T-helper 22 cell (primary cell): ENCODE data around the gene AMPH.

Source experiments
- DNase-seq: peaks from one replicate; pipeline ENCODE4 v3.0.0-alpha.2; 2020; ENCODE audit warnings: low read depth

AMPH gene

DNA sequence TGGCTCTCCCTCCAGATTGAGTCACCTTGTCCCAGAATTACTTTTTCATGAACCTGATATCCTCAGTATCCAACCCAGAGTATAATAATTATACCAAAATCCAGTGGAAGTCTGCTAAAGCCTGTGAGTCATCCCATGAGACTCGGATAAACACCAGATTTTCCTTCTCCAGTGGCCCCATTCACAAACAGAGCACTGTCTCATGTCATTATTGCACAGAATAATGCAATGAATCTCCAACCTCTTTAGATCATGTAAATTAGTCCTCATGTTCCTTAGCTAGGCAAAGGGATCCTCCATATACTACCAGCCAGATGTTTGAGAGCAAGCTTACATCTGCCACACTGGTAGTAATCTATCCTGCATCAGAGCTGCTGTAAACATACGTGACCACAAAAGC lies 89.0 kb downstream of the AMPH start:
- DNase-seq = no peak

DNA sequence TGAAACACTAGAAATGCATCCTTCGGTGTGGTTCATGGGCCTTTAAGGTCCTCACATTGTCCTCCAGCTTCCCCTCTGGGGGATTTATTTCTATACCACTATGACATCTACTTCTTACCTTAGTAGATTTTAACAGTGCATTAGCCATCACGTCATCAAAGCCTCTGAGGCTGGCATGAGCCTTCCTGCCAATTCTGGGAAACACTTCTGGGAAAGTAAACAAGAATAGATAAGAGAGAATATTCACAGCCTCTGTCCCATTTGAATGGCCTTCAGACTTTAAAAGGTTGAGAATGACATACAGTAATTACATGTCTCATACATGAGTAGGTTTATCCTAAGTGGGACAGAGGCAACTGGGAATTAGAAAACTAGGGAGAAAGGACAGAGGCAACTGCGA lies 89.7 kb downstream of the AMPH start:
- no peak for DNase-seq

DNA sequence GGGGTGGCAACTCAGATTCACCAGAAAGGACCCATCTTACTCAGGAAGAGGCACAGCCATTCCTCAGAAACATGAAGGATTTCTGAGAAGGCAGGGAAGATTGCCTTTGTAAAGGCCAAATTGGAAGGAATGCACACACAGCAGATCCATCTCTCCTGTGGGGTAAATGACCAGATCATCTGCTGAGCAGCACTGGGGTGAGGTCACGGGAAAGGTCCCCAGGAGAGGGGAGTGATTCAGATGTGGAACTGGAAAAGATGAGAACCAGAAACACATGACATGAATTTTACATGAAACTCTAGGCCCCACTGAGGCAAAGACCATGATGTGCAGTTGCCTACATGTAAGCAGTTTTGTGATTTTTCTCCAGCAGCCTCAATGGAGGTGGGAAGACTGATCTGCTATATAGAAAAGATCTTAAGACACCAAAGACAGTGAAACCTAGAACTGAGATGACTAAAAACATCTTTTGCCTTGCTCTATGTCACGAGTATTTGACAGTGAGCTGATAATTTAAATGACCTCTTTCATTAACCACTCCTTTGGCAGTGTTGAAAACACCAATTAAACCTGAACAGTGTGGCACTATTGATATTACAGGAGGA lies 91.6 kb downstream of the AMPH start:
- DNase-seq = no peak

DNA sequence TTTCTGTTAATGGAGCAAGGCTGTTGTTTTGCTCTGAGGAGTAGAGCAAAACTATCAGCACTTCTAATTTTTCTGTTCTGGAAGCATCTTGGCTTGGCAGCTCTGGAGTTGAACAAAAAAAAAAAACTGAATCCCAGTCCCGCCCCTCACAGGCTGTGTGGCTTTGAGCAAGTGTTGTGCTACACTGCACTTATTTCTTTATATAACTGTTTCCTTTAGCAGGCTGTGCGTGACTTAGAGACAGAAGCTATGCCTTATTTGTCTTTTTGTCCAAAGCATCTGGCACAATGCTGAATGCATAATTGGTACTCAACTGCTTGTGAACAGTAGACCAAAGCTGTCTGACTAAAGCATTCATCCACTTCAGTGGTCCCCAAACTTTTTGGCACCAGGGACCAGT lies 96.1 kb downstream of the AMPH start:
- no peak for DNase-seq

DNA sequence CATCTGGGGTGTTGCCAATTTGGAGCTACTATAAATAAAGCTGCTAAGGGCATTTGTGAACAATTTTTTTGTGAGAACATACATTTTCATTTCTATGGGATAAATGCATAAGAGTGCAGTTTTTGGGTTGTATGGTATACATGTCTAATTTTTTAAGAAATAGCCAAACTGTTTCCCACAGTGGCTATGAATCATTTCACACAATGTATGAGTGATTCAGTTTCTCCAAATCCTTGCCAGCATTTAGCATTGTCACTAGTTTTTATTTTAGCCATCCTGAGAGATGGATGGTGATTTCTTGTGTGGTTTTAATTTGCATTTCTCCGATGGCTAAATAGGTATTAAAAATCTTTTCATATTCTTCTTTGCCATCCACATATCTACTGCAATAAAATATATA lies 105.3 kb downstream of the AMPH start:
- no peak for DNase-seq

DNA sequence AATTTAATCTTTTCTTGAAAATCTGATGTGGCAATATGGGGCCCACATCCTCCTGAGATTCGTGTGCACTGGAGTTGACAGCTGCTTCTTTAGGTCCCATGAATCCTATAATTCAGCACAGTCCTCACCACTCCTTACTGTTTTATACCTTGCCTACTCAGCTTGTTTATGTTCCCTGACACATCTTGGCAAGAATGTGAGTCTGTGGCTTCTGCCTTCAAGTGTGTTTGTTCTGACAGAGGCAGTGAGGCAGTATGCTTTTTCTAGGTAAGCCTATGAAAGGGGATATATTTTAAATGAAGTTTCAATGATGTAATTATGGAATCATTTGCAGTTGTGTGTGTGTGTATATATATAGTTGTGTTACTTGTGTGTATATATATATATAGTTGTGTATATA lies 106.4 kb downstream of the AMPH start:
- no peak for DNase-seq

DNA sequence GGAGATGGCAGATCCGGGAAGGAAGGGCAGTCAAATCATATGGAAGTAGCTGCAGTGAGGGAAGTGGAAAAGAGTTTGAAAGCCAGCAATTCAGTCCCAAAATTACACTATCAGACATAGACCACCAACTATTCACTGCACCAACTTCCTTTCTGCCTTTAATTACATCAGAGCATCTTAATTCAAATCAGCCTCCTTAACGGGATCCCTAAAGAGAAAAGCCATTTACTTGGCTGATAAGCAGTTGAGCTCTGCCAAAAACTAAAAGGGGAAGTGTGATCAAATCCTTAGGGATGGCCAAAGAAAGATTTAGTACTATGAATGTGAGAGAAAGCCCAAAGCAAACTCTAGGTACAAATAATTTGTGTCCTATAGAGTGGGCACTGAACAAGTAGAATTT lies 110.4 kb downstream of the AMPH start:
- no peak for DNase-seq

DNA sequence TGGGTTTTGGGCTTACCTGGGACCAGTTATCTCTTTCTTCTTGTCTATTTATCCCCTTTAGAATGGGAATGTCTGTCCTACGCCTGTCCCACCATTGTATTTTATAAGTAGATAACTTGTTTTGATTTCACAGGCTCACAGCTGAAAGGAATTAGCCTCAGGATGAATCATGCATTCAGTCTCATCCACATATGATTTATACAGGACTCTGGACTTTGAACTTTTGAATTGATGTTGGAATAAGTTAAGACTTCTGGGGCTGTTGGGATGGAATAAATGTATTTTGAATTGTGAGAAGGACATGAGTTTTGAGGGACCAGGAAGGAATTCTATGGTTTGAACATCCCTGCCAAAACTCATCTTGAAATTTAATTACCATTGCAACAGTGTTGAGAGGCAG lies 112.6 kb downstream of the AMPH start:
- no peak for DNase-seq

DNA sequence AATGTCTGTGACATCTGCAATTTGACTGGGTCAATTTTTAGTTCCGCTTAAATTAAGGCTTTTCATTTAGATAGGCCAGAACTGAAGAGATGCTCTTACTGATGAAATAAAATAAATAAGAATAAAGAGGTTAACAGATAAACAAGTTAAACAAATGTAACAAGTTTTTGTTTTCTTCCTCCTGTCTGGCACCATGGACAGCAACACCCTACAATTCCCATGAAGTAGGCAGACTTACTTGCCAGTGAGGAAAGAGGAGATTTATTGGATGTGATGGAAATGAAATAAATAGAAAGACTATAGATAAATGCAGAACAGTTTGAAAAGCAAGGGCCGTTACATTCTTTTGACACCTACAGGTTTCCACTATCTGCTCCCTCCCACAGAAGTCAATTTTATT lies 118.5 kb downstream of the AMPH start:
- DNase-seq = no peak

DNA sequence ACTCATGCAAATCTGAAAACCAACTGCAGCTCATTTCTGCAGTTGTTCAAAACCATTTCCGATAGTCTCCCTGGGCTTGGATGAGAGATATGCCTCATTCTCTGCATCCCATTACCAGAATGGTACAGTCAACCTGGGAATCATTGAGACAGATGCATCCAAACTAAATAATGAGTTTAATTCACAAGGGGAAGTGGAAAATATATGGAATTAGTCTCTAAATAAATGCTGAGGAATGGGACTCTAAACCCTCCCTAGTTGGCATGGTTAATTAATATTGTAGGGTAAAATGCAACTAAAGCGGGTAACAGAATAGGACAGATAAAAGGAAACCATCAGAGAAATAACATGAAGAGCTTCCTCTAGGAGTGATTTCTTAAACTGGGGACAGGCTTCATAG lies 118.9 kb downstream of the AMPH start:
- DNase-seq = no peak

DNA sequence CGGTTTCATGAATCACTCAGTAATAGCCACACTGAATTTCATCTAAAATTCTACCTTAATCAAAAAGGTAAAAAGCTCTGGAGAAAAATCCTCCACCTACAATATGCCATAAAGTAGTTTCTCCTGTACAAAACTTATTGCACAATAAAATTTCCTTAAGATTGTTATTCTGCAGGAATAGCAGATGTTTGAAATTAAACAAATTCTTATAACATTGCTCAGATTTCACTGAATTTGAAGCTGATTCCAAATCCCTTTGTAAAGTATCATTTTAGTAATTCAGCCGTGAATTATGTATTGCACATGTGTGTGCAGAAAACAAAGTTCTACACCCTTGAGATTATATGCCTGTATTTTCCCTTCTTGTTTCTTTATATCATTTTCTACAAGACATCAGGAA lies 123.8 kb downstream of the AMPH start:
- DNase-seq = no peak

DNA sequence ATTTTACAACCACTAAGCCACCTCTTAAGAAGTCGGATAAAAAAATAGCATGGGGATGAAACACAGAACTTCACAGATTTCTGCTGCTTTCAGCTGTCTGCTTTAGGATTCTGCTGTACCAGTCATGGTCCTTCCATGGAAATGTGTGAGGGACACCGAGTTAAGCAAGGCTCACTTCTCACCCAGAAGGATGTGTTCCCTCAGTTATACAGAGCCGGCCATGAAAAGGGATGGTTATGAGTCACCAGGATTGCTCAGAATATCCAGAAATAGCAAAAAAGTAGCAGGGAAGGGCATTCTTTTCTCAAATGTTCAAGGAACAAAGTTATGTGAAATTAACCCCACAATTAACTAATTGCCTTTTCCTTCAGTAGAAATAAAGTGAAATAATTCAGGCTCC lies 124.4 kb downstream of the AMPH start:
- DNase-seq = no peak

DNA sequence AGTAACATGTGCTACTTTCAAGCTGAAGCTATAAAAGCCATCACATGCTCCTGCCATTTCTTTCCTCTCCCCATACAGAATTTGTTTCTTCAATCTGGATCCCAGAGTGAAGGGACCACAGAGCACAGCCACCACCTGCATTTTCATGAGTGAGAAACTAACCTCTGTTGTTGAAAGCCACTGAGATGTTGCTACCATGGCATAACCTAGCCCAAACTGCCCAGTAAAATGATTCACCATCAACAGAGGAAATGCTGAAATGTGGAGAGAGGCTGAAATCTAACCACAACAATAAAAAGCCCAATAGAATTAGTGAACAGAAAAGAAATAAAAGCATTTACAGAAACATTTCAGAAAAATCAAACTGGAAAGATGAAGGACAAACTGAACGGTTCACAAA lies 125.2 kb downstream of the AMPH start:
- no peak for DNase-seq

DNA sequence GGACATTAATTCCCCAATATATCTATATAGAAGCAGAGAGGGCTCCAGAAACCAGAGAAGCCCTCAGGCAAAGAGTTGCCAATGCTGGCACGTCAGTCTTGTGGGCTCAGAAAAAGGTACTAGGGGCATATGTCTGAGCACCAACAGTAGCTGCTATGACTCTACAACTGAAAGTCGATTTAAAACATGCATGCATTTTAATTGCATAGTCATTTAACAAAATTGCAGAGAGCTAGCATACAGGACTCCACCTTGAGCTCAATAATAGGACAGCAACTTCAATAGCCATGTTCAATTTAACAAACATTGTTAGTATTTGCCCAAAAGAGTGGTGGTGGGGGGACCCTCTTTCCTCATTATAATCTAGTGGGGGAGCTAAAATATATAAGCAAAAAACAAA lies 126.5 kb downstream of the AMPH start:
- no peak for DNase-seq

DNA sequence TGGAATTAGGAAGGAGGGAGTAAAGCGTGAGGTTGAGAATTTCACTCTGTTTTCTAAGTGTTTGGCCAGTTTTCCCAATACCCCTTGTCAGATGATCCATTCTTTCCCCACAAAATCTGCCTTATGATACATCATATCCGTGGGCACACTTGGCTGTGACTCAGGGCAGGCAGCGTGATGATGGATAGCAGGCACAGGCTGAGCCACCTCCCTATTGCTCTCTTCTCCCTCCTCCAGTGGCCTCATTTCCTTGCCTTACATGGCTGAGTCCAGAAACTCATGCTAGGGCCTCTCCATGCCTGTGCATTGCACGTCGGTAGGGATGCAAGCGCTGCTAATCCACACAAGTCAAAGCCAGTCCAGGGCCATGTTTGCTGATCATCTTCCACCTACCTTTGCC lies 128.3 kb downstream of the AMPH start:
- no peak for DNase-seq

DNA sequence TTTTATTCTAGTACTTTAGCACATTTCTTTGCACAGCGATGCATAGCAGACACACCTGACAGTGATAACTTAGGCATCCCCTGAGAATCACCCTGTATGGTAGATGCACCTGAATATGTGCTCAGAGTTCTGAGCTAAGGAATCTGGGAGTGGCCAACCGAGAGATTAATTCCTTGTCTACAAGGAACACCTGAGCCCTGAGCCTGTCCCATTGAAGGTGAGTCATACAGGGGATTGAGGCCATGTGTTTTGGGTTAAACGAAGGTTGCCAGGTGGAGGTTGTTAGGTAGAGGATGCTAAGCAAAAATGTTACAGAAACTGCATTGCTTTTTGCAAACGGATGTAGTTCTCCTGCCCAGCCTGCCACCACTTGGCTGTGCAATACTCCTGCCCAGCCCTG lies 128.9 kb downstream of the AMPH start:
- DNase-seq = no peak

DNA sequence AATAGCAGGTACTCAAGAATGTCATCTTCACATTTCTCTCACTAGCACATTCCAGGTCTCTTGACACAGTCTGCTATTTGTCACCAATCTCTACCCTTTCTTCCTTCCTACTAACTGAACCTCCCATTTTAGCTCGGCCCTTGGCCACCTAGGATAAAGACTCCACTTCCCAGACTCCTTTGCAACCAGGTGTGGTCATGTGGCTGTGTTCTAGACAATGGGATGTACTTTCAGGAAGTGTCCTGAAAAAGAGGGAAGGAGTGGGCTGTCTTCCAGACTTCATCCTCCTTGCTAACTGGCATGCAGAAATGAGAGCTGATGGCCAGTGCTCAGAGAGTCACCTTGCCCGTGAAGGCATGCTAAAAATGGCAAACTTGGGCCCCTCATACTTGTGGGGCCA lies 139.2 kb downstream of the AMPH start:
- DNase-seq = no peak

DNA sequence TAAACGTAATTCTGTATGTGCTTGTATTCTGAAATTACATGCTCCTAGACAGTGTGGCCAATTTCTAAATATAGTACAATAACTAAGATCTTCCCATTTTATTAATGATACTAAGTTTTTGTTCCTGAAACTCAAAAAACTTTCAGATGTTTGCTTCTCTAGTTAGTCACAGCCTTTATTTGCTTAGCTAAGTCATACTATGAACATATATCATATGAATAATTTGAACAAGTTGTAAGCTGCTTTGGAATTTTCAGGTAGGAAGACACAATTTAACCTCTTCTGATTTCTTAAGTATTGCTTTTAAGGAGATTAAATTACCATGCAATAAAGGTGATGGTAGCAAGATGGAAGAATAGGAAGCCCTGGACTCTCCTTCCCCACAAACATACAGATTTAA lies 148.7 kb downstream of the AMPH start:
- DNase-seq = no peak

DNA sequence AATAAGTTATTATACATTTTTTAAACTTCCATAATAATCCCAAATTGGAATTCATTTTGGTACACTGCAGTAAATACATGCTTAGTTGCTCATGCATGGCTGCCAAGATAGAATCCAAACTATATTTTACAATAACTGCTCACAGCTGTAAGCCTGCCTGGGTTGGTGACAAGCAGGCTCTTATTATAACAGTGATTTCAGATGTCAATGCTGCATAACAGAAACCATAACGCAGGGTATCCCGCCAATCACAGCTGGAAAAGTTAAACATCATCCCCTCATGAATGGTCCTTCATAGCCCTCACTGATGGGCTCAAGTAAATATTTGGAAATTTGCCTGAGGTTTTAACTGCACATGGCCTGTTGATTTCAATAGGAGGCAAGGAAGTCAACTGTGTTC lies 149.8 kb downstream of the AMPH start:
- DNase-seq = no peak

DNA sequence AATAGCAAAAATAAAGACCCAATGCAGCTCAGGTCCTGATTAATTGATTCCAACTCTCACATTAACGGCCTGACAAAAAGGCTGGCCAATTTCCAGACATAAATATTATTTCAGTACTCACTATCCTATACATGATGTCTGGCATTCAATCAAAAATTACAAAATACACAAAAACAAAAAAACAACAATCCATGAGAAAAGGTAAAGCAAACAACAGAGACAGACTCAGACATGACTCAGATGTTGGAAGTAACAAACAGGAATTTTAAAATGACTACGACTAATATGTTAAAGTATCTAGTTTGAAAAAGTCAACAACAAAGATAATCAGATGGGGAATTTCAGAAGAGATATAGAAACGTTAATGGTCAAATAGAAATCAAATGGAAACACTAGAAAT lies 152.8 kb downstream of the AMPH start:
- no peak for DNase-seq

DNA sequence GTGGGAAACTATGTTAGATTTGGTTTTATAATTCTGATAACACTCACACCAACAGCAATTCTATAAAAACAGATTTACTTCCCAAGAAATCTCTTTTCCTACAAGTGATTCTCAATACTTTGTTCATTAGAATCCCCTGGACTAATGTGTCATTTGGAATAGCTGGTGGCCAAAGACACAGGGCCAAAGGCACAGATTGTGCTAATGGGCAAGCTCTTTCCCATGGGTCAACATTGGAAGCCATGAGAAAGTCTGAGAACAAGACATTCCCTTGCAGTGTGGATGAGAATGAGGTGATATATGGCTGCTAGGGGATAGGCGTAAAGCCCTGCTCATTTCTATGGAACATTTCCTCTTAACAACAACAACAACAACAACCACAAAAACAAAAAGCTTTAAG lies 153.8 kb downstream of the AMPH start:
- no peak for DNase-seq

DNA sequence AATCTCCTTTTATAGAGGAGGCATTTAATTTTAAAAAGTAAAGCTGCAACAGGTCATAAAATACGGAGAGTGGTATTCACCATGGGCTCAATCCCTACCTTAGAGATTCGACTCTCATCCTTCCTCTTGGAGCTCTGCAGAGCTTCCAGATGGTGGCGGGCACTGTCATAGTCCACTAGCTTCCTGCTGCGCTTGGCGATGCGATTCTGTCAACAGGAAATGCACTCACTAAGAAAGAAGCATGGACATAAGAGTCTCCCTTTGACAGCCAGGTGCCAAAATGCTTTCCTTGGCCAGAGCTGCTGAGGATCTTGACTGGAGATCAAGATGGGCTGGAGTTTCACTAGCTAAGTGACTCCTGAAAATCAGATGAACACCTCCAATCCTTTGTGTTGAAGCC lies 154.4 kb downstream of the AMPH start:
- DNase-seq = no peak

DNA sequence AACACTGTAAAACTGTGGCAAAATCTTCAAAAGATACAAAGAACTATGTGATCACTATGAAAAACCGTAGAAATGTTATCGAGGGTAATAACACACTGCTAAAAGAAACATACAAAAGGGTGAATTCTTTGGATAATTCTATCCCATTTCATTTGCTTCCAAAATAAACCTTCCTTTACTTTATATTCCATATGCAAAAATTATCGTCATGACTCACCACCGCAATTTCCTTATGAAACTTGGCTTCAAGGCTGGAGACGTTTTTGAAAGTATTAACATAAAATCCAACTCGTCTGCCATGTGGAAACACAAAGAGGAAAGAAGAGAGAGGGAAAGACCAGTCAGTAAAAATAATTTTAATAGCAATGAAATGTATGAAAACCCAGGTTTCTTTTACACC lies 165.2 kb downstream of the AMPH start:
- DNase-seq = no peak

DNA sequence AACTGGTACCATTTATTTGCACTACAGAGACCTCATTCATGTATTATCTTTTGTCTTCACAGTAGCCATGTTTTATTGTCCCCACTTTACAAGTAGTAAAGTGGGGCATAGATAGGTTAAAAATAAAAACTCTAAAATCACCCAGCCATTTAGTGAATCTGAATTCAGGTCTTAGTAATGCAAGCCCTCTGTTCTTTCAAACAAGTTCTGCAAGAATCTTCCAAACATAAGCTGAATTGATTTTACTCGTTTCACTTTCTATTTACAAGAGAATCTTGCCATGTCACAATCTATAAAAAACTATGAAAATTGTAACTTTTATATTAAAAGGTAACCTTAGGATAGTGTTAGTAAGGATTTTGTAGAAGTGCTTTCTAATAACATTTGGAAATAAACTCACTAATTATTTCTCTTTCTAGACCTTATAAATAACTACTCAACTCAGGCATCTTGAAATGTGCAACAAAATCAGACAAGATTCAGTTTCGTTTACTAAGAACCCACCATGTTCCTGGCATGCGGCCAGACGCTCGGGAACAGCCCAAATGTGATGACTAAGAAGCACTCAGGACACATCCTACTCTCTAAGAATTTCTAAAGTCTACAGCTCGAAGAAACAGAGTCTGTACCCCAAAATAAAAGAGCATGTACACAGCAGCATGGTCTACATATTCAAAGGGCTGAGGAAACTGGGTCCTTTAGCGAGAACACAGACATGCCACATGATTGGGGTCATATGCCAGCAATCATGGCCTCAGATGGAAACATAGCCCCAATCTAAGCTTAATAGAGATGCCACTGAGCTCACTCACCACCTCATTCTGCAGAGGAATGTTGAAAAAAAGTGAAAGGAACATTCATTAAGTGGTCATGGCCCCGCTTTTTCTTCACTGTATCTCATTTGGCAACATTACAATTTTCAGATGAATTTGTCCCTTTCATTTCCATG lies 167.6 kb downstream of the AMPH start:
- DNase-seq = peak; percentile 1
